Neural progenitor cell (in vitro differentiated cells): ENCODE measurements around the gene NRG2. TPM values are rescaled to one million over a fixed set of nuclear protein-coding genes. Genes with fewer than 3 reads are reported as not detected.

ENCODE experiments used
- DNase-seq: peaks from one replicate; pipeline ENCODE4 v3.0.0-alpha.2; 2016; ENCODE audit warnings: low spot score
- H2AFZ ChIP-seq: fragments of 200-600 bp; sonication (generic); replicated peaks from 2 replicates; pipeline ENCODE4 v1.6.1; 2016; ENCODE audit warnings: antibody characterized with exemption
- H3F3A ChIP-seq: fragments of 200-600 bp; sonication (generic); 2 replicates; pipeline ENCODE4 v1.6.1; 2016; ENCODE audit warnings: antibody characterized with exemption, low read depth
- H3K27ac ChIP-seq: fragments of 200-600 bp; sonication (generic); 2 replicates; pipeline ENCODE4 v1.5.1; 2016; ENCODE audit warnings: mild to moderate bottlenecking
- H3K27me3 ChIP-seq: fragments of 200-600 bp; sonication (generic); 2 replicates; pipeline ENCODE4 v1.6.1; 2016; ENCODE audit warnings: mild to moderate bottlenecking, moderate library complexity
- H3K36me3 ChIP-seq: fragments of 200-600 bp; sonication (generic); 2 replicates; pipeline ENCODE4 v1.5.1; 2016
- H3K4me1 ChIP-seq: fragments of 200-600 bp; sonication (generic); 2 replicates; pipeline ENCODE4 v1.6.1; 2016; ENCODE audit warnings: mixed run types
- H3K4me2 ChIP-seq: fragments of 200-600 bp; sonication (generic); 2 replicates; pipeline ENCODE4 v1.6.1; 2016
- H3K4me3 ChIP-seq: fragments of 200-600 bp; sonication (generic); 2 replicates; pipeline ENCODE4 v1.5.1; 2016
- H3K79me2 ChIP-seq: fragments of 200-600 bp; sonication (generic); 2 replicates; pipeline ENCODE4 v1.6.1; 2016; ENCODE audit warnings: low read depth
- H3K9ac ChIP-seq: fragments of 200-600 bp; sonication (generic); 2 replicates; pipeline ENCODE4 v1.6.1; 2016
- H3K9me3 ChIP-seq: fragments of 200-600 bp; sonication (generic); 2 replicates; pipeline ENCODE4 v1.5.1; 2016; ENCODE audit warnings: low read depth
- H4K20me1 ChIP-seq: fragments of 200-600 bp; sonication (generic); 2 replicates; pipeline ENCODE4 v1.6.1; 2016; ENCODE audit warnings: low read depth
- H3K27ac Mint-ChIP-seq: 3 replicates; pipeline ENCODE4 v1.8.0; 2021; ENCODE audit warnings: mixed read lengths
- H3K27me3 Mint-ChIP-seq: 2 replicates; pipeline ENCODE4 v1.8.0; 2022; ENCODE audit warnings: low read depth, mild to moderate bottlenecking, inconsistent platforms, moderate library complexity, mixed read lengths; ENCODE audit not compliant: insufficient read depth
- H3K36me3 Mint-ChIP-seq: 3 replicates; pipeline ENCODE4 v1.8.0; 2021; ENCODE audit warnings: mixed read lengths
- H3K4me1 Mint-ChIP-seq: 3 replicates; pipeline ENCODE4 v1.8.0; 2021; ENCODE audit warnings: mixed read lengths
- H3K4me3 Mint-ChIP-seq: 3 replicates; pipeline ENCODE4 v1.8.0; 2021; ENCODE audit warnings: mild to moderate bottlenecking, moderate library complexity, mixed read lengths
- H3K9me3 Mint-ChIP-seq: 3 replicates; pipeline ENCODE4 v1.8.0; 2020; ENCODE audit warnings: mixed read lengths
- CTCF ChIP-seq: fragments of 200-600 bp; sonication (generic); IDR thresholded peaks from 2 replicates; pipeline ENCODE4 v1.5.1; 2017; ENCODE audit warnings: antibody characterized with exemption, mild to moderate bottlenecking
- EZH2 ChIP-seq: fragments of 200-600 bp; sonication (generic); IDR thresholded peaks from 2 replicates; pipeline ENCODE4 v1.6.1; 2017; ENCODE audit warnings: antibody characterized with exemption, mild to moderate bottlenecking, moderate library complexity
- EZH2phosphoT487 ChIP-seq: fragments of 200-600 bp; sonication (generic); IDR thresholded peaks from 2 replicates; pipeline ENCODE4 v1.6.1; 2017; ENCODE audit warnings: antibody characterized with exemption
- total RNA-seq: library from RNA; depleted of rRNA; stranded (reverse); fragments of >200 nt; gene quantifications from 2 replicates; pipeline ENCODE4 v1.2.3, GENCODE V29; 2015; ENCODE audit warnings: low replicate concordance

Gene NRG2
- total RNA-seq, 1 donor from 2014 or later = 0.13 TPM

DNA sequence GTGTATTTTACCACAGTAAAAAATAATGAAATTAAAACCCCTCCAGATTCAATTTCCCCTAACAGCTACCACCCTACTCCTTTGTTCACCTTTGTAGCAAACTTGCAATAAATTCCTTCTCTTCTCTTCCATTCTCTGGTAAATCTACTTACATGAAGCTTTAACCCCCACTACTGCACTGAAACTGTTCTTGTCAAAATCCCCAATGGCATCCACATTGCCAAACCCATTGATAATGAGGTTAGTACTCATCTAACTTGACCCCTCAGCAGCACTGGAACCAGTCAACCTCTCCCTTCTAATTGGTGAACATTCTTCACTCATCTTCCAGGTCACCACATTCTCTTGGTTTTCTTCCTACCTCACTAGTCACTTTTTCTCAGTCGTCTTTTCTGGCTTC is 29.6 kb downstream of the NRG2 start:
- no peaks in the 10 kb centered on the region for H3K9me3 Mint-ChIP-seq
- Histone ChIP-seq H3K4me1 (no peaks in the 10 kb centered on the region), H3K4me2 (no peak overlapping the region), H3K79me2 (no peaks in the 10 kb centered on the region), H4K20me1 (no peaks in the 10 kb centered on the region), H3K27me3 (peaks cover 94% of the 10 kb centered on the region), H3F3A (no peaks in the 10 kb centered on the region), H3K9ac (no peak overlapping the region), H2AFZ (no peak overlapping the region), H3K36me3 (no peaks in the 10 kb centered on the region), H3K4me3 (no peak overlapping the region), H3K27ac (no peak overlapping the region), H3K9me3 (no peaks in the 10 kb centered on the region)
- DNase-seq = no peak
- no peaks in the 10 kb centered on the region for H3K36me3 Mint-ChIP-seq
- no peaks in the 10 kb centered on the region for H3K4me1 Mint-ChIP-seq
- no peak overlapping the region for H3K4me3 Mint-ChIP-seq
- TF ChIP-seq EZH2phosphoT487 (no peak), CTCF (no peak), EZH2 (no peak)
- no peak overlapping the region for H3K27ac Mint-ChIP-seq
- H3K27me3 Mint-ChIP-seq = no peaks in the 10 kb centered on the region

DNA sequence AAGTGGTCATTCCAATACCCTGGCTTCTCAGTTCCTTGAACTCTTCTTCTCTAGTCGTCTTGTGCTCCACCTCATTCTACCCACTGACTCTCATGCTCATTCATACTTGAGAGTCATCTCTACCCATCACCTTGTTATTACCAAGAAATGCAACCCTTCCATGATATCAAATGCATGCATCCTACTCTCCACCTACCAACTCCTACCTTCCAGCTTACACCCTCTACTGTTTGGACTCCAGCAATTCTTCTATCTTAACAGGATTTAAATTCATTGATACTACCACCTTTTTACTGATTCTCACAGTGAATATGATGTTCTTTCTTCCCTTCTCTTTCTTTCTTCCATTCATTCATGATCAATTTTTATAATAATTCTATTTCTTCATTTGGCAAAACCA is 30.7 kb downstream of the NRG2 start:
- no peaks in the 10 kb centered on the region for H3K9me3 ChIP-seq
- peaks cover 94% of the 10 kb centered on the region for H3K27me3 ChIP-seq
- TF ChIP-seq EZH2 (no peak), CTCF (no peak), EZH2phosphoT487 (no peak)
- Mint-ChIP-seq H3K4me3 (no peak overlapping the region), H3K27me3 (no peaks in the 10 kb centered on the region), H3K27ac (no peak overlapping the region), H3K36me3 (no peaks in the 10 kb centered on the region), H3K4me1 (no peaks in the 10 kb centered on the region), H3K9me3 (no peaks in the 10 kb centered on the region)
- no peak overlapping the region for H3K4me3 ChIP-seq
- H2AFZ ChIP-seq = no peak overlapping the region
- no peaks in the 10 kb centered on the region for H3K36me3 ChIP-seq
- no peak overlapping the region for H3K4me2 ChIP-seq
- no peak for DNase-seq
- no peaks in the 10 kb centered on the region for H3F3A ChIP-seq
- H3K27ac ChIP-seq = no peak overlapping the region
- no peaks in the 10 kb centered on the region for H3K79me2 ChIP-seq
- H4K20me1 ChIP-seq = no peaks in the 10 kb centered on the region
- H3K4me1 ChIP-seq = no peaks in the 10 kb centered on the region
- no peak overlapping the region for H3K9ac ChIP-seq

- H3K9me3 ChIP-seq = no peaks in the 10 kb centered on the region
- no peaks in the 10 kb centered on the region for H3K27me3 Mint-ChIP-seq
- H3K9me3 Mint-ChIP-seq = no peaks in the 10 kb centered on the region
Observed at GRCh38 chr5:140011297-140011802, 31.7 kb downstream of the NRG2 start.

More at GRCh38 chr5:140011297-140011802, 31.7 kb downstream of the NRG2 start:
- H3K4me2 ChIP-seq = no peak overlapping the region
- Mint-ChIP-seq H3K36me3 (no peaks in the 10 kb centered on the region), H3K4me3 (no peak overlapping the region), H3K27ac (no peak overlapping the region), H3K4me1 (no peaks in the 10 kb centered on the region)
- no peaks in the 10 kb centered on the region for H3F3A ChIP-seq
- no peak overlapping the region for H3K9ac ChIP-seq
- TF ChIP-seq EZH2phosphoT487 = no peak
- no peak for TF ChIP-seq CTCF
- no peak for TF ChIP-seq EZH2
- no peaks in the 10 kb centered on the region for H3K79me2 ChIP-seq
- H3K4me3 ChIP-seq = no peak overlapping the region
- H3K27ac ChIP-seq = no peak overlapping the region
- H3K4me1 ChIP-seq = no peaks in the 10 kb centered on the region
- H3K36me3 ChIP-seq = no peaks in the 10 kb centered on the region
- H3K27me3 ChIP-seq = peaks cover 94% of the 10 kb centered on the region
- H2AFZ ChIP-seq = no peak overlapping the region
- DNase-seq = no peak
- H4K20me1 ChIP-seq = no peaks in the 10 kb centered on the region
